HG03354 (cell line): ENCODE measurements around the gene KLHDC10.
"Not testable (repeated sequence)": the region's sequence is repeated elsewhere in the genome, so short reads cannot be mapped to it uniquely, and the experiment has no call there.

ENCODE experiments used
- ATAC-seq: cut with Tn5 transposase; IDR thresholded peaks from one replicate; pipeline ENCODE4 v1.9.1; 2021; ENCODE audit warnings: mild to moderate bottlenecking; ENCODE audit not compliant: unreplicated experiment, poor library complexity, severe bottlenecking

KLHDC10 gene

DNA sequence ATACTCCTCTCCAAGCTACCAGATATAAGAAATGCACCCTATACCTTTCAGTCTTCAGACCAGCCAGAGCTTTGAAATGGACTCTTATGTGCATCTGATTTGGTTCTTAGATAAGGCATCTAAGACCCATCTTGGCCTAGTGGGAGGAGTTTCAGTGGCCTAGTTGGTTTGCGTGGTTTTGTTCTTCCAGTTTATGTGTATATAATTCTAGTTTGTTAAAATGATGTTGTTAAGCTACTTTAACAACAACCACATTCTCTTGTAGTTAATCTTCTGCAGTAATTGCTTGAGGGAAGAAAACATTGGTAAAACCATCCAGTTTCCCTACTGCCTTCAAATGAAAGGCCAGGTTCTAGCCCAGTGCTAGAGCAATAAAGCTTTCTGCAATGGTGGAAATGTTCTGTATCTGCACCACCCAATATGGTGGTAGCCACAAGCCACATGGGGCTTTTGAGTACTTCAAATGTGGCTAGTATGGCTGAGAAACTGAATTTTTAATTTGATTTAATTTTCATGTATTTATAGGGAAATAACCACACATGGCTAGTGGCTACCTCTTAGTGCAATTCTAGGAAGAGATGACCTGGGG, 66.3 kb downstream of the KLHDC10 start:
- ATAC-seq = no peak

DNA sequence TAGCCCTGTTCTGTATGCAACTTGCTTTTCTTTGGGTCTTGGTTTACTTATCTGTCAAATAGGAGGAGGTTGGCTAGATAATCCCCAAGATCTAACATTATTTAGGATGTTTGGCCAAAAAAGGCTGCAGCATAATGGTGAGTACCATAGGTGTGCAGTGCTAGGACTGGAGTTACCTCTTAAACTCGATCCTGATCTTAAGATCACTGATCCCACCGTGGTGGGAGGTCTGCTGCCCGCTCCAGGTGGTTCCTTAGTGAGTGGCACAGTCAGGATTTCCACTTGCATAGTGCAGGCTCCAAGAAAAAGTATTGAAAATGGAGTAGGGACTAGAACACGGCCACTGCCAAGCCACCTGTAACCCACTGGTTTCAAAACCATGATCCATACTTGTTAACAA, 66.9 kb downstream of the KLHDC10 start:
- ATAC-seq = no peak

DNA sequence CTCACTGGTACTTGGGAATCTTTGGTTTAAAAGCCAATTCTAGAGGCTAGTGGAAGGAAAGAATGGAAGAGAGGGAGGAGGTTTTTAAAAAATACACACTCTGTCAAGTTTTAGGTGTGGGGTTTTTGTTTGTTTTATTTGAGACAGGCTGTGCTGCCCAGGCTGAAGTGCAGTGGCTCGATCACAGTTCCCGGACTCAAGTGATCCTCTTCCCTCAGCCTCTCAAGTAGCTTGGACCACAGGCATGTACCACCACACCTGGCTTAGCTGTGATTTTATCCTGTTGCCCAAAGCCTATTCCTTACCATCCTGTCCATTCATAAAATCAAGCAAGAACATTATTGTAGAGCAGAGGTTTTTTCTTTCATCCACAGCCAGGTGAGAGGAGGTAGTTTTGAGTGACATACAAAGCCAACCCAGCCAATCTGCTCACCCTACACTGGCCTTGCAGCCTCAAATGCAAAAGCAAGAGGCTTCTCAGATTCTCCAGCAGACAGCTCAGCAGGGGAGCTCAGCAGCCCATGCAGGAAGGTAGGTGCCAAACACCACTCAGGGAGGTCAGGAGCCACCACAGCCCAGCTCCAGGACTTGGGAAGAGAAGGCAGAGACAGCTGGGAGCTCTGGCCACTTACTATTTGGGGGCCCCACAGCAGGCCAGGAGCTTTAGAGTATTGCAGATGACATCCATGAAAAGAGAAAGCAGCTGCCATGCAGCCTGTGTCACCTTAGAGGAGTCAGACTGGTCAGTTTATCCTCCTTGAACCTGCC, 69.0 kb downstream of the KLHDC10 start:
- no peak for ATAC-seq

DNA sequence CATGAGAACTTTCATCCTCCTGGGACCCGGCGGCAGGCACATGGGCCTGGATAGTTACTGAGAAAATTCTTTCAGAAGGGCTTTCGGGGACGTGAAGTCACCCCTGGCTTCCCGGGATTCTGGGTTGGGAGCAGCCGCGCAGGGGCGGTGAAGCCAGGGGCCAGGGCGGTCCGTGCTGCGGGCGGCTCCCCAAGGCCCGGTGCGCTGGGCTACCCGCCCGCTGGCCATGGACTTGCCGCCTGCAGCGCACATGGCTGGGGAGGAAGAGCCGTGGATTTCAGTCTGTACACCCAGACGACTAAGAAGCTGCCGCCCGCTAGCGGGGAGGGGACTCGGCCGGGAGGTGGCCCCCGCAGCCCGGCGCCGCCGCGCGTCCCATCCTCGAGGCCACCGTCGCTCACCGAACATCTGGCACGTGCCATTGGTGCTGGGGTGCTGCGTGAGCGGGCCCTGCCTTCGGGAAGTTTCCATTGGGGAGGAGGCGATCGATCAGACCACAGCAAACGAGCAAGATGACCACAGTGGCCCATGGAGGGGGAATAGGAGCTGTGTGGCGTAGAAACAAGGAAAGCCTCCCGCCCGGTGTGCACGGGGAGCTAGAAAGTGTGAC, 70.3 kb downstream of the KLHDC10 start:
- ATAC-seq = no peak

DNA sequence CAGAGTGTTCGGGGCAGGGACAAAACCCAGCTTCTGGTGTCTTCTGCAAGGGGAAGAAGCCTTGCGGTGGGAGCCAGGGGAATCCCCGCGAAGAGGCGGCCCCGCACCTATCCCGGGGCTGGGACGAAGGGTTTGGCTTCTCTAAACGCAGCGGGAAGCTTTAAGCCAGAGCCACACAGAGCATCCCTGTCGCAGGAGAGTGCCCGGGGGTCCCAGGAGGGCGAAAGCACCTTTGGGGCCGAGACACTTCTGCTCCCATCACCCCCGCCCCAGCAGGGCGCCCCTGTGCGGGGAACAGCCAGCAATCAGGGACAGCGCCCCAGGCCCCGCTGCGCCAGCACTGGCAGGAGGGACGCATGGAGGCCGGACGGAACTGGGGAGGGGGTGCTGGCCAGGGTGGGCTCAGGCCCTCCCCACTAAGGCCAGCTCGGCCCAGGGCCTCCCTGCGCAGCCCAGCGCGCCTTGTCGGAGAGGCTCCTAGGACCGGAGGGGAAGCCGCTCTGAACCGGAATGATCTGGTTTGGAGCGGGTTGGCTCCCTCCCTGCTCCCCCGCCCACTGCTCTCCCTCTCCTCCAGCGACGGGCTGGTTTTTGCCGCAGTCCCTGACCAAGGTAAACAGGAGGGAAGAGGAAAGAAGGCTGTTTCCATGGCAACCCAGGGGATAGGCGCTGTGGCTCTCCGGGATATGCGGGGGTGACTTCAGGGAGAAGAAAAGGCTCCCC, 71.0 kb downstream of the KLHDC10 start:
- peak; percentile 75 for ATAC-seq

DNA sequence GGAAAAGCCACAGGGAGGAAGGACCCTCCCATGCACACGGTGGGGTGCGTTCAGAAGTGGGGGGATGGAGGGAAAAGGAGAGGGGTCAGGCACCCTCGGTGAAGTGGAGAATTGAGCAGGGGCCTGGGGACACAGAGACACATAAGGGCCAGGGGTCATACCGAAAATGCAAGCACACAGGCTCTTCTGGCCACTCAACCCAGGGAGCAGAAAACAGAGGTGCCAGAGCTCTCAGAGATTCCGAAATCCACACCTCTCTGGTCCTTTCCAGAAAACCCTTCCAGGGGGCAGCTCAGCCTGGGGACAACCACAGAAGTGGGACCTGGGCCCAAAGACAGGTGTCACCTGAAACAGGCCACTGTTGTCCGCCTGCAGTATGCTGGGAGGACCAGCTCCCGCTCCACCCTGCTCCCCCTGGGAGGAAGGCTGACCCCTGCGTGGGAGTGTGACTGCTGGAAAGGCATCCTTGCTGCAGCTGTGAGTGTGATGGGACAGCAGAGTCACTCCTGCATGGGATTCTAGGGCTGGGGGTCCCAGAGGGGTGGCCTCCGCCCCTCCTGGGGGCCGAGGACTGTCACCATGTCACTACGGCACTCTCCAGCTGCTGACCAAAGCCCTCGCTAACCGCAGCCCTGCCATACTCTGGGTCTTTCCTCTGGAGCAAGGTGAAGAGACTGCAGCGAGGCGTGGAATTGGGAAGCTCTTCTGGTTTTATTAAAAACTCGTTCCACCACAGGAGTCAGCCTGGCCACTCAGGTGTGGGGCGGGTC, 71.7 kb downstream of the KLHDC10 start:
- no peak for ATAC-seq

DNA sequence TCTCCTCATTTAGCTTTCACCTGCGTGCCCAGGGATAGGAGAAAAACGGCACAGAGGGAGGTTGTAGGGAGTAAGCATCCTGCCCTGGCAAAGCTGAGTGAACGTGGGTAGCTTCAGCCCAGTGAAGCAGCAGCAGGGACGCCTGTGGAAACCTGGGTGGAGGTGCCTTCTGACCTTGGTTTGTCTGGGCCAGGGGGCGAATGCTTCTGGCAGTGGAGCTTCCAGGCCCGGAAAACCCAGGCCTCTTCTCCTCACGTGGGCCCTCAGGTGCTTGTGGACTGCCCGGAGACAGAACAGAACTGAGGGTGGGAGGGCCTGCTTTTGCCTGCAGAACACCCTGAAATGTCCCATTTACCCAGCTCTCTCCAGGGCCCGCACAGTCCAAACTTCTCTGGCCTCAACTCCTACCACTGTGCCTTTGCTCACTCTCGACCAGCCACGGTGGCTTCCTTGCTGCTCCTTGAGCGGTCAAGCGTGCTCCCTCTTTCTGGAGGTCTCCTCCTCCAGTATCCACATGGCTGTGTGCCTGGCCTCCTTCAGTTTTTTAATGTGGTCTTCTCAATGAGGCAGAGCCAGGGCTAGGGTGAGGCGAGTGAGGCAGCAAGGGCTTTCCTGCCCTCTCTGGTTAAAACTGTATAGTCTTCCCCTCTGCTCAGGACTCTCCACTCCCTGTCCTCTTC, 72.5 kb downstream of the KLHDC10 start:
- no peak for ATAC-seq

DNA sequence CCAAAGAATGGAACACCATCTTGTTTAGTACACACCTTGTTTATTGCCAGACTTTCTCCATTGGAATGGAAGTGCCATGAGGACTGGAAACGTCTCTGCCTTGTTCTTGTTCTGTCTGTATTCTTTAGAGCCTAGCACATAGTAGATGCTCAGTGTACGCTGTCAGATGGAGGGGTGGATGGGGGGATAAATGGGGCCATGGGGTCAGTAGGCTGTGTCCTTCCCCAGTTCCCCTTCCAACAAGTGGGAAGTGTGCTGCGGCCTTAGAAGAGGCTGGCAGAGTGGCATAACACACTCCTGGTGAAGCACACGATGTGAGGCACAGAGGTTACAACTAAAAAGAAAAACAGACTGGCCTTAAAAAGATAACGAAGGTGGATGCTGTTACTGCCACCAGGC, 73.0 kb downstream of the KLHDC10 start:
- no peak for ATAC-seq

DNA sequence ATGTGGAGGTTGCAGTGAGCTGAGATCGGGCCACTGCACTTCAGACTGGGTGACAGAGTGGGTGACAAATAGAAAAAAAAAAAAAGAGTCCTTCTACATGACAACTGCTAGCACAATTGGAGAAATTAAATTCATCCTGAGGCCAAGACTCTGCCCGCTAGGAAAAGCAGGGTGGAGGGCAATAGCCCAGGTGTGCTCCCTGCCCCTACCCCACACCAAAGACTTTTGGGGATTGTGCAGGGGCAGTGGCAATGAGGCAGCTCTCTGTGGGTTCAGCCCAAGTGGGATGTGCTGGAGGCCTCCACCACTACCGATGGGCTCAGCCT, 73.6 kb downstream of the KLHDC10 start:
- no peak for ATAC-seq

DNA sequence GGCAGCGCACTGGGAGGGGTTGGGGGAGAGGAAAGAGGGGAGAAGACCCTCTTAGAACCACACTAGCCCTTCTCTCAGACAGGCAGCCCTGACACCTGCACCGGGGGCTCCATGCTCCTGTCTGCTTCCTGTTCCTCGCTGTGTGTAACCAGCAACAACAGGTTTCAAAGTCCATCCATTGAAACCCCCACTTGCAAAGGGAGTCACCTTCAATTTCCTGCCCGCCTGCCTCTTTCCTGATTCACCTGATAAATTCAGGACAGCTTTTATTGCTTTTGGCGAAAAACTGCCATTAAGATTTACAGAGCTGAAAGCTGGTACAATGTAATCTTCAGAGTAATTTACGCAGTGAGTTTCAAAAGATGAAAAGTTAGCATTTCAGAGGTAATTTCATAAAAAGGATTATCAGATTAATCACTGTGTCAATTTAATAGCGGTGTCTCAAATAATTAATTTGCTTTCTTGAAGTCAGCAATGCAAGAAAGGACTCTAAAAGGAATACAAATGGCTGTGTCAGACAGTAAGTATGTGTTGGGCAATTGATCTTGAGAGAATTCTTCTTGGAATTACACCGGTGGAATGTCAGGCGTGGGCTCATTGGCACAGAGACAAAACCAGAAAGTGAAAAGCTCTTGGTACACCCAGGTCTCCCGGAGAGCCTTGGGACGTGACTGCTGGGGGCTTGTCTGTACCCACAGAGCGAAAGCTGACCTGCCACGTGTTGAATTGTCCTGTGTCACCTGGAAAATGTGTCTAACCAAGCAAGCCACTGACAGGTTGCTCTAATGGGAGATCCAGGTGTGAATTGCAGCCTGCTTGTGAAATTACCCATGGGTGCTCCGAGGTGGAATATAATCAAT, 74.2 kb downstream of the KLHDC10 start:
- ATAC-seq = no peak

DNA sequence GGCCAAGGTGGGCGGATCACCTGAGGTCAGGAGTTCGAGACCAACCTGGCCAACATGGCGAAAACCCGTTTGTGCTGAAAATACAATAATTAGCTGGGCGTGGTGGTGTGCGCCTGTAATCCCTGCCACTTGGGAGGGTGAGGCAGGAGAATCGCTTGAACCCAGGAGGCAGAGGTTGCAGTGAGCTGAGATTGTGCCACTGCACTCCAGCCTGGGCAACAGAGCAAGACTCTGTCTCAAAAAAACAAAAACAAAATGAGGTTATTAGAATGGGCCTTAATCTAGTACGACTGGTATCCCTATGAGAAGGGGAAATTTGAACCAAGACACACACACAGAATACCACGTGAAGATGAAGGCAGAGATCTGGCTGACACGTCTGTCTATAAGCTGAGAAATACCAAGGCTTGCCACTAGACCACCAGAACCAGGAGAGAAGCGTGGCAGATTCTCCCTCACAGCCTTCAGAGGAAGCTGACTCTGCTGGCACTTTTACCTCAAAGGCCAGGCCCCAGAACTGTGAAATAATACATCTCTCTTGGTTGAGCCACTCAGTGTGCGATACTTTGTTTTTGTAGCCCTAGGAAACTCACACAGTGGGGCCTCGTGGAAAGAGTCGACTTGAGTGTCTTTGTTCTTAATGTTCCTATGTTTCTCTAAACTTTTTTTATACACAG, 75.2 kb downstream of the KLHDC10 start:
- ATAC-seq = no peak

DNA sequence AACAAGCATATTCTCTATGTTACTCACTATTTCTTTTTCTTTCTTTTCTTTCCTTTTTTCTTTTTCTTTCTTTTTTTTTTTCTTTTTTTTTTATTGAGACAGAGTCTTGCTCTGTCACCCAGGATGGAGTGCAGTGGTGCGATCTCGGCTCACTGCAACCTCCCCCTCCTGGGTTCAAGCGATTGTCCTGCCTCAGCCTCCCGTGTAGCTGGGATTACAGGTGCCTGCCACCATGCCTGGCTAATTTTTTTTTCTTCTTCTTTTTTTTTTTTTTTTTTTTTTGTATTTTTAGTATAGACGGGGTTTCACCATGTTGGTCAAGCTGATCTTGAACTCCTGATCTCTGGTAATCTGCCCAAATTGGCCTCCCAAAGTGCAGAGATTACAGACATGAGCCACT, 75.8 kb downstream of the KLHDC10 start:
- not testable (repeated sequence) for ATAC-seq

DNA sequence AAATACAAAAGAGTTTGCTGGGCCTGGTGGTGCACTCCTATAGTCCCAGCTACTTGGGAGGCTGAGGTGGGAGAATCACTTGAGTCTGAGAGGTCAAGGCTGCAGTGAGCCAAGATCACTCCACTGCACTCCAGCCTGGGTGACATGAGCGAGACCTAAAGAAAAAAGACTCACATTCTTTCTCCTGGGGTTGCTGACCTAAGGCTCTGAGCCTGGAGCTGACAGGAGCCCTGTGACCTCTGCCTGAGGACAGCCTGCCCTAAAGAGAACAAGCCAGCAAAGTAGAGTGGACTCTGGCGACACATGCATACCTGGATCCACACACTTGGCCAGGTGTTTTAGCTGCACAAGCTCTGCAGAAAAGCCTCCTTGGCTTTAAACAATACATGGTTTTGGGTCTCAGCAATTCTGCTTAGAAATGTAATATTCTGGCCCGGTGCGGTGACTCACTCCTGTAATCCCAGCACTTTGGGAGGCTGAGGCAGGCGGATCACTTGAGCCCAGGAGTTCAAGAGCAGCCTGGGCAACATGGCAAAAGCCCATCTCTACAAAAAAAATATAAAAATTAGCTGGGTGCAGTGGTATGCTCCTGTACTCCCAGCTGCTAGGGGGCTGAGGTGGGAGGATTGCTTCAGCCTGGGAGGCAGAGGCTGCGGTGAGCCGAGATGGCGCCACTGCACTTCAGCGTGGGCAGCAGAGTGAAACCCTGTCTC, 76.5 kb downstream of the KLHDC10 start:
- no peak for ATAC-seq

DNA sequence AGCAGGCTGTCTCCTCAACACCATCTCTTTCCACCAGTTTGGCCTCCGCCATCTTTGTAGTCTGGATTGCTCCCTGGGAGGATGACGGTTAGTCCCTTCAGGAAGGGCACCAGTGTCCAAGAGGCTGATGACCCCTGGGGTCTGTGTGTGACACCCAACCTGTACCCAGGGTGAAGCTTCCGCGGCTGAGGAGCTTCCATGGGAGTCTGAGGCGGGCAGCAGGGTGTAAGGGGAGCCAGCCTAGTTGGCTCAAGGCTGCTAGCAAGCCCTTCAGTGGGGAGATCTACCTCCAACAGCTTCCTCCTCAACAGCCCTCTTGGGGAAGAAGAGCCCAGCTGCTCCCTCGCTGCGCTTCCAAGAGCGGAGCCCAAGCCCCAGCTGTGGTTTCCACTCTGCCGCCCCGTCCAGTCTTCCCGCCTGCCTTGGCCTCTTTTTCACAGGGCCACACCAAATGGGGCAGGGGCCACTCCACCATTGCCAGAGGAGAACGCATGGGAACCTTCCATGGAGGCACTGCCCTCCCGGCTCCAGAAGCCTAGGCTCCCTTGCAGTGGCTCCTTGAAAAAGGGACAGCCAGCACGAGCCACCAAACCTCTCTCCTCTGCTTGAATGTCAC, 77.5 kb downstream of the KLHDC10 start:
- ATAC-seq = no peak

DNA sequence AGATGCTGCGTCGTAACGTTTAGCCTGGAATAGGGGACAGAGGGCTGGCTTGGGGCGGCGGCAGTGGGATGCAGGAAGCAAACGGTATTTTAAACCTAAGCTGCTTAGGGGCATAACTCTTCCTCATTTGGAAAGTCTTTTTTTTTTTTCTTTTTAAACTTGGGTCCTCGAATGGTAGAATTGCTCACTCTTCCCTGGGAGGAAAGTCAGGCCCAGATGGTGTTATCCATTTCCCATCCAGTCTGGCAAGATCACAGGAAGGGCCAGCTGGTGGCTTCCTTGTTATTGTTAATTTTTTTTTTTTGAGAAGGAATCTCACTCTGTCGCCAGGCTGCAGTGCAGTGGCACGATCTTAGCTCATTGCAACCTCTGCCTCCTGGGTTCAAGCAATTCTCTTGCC, 78.2 kb downstream of the KLHDC10 start:
- ATAC-seq = no peak

DNA sequence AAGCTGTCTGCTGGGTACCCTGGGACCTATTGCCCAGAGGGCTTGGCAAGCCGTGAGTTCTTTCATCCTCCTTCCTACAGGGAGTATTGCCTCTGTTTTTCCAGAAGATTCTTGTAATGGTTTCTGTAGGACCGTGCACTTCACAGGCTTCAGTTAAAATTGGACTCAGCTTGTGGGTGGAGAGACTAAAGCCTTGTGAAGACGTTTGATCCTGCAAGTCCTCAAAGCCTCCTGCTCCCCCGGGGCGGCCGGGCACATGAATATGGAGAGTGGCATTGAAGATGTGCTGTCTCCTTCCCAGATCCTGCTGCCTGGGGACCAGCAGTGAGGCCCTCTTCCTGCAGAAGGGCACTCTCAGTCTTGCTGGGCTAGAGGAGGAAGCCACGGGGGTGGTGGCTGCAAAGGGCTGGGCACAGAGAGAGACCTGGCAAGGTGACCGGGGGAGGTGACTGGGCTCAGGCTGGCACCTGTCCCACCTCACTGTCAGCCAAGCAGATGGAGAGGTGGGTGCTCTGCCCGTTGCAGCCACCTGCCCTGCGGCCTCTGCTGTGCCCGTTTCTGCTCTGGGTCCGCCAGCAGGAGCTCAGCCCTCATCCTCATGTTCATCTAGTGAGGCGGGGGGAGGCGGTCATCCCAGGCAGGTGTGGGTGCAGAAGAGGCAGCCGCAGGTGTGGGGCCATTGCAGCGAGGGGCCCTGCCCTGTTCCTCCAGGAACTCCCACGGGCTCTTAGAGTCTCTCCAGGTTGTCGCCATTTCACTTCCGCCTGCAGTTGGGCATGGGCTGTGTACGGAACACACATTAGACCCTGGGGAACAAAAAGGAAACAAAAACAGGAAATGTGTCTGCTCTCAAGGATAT, 79.2 kb downstream of the KLHDC10 start:
- ATAC-seq = peak; percentile 71
